Cardiac fibroblast (primary cell): ENCODE measurements around the gene UBE2U.

ENCODE experiments used
- DNase-seq, 2 donors: peaks; one replicate each; pipeline versions ENCODE4 v3.0.0 to v3.0.0-alpha.2; 2010; ENCODE audit warnings: low read depth in 2 of 2
- H3K4me3 ChIP-seq, 2 donors: replicated peaks in 1 of 2; 1 replicate in 1 of 2; 2 replicates in 1 of 2; pipeline ENCODE4 v1.5.1; 2011; ENCODE audit warnings: low read depth in 2 of 2, low read length in 2 of 2, mild to moderate bottlenecking in 2 of 2, moderate library complexity in 1 of 2
- CTCF ChIP-seq: IDR thresholded peaks from one replicate; pipeline ENCODE4 v1.5.1; 2011; ENCODE audit warnings: low read depth, mild to moderate bottlenecking, low read length, inconsistent platforms

Gene UBE2U

GRCh38 chr1:64197076-64197475, 6.3 kb upstream of the UBE2U start:
- H3K4me3 ChIP-seq: no peak overlapping the region
- no peak for DNase-seq
- no peak for TF ChIP-seq CTCF

- no peak for TF ChIP-seq CTCF
- peak; percentile 10 to 53 for DNase-seq
- H3K4me3 ChIP-seq: no peak overlapping the region
These were observed 4.3 kb upstream of the UBE2U start for GRCh38 chr1:64199154-64199553.

GRCh38 chr1:64200064-64200463, 3.4 kb upstream of the UBE2U start:
- no peak for TF ChIP-seq CTCF
- no peak for DNase-seq
- H3K4me3 ChIP-seq: no peak overlapping the region

- no peak overlapping the region for H3K4me3 ChIP-seq
- no peak for TF ChIP-seq CTCF
- peak in 1 of 2 donors; percentile 13 for DNase-seq
These were observed 5.8 kb downstream of the UBE2U start for GRCh38 chr1:64209221-64209620.

GRCh38 chr1:64212031-64212430, 8.6 kb downstream of the UBE2U start:
- peak; percentile 18 to 81 for DNase-seq
- TF ChIP-seq CTCF: no peak
- H3K4me3 ChIP-seq: no peak overlapping the region

- no peak for DNase-seq
- no peak for TF ChIP-seq CTCF
- H3K4me3 ChIP-seq: no peak overlapping the region
These were observed 12.2 kb downstream of the UBE2U start for GRCh38 chr1:64215576-64215975.

- peak; percentile 45 to 49 for DNase-seq
- TF ChIP-seq CTCF: no peak
These were observed 16.8 kb downstream of the UBE2U start for GRCh38 chr1:64220241-64220640.

More at GRCh38 chr1:64220241-64220640, 16.8 kb downstream of the UBE2U start:
- H3K4me3 ChIP-seq: no peak overlapping the region
